Stimulated activated CD4-positive, alpha-beta T cell treated with anti-CD3 and anti-CD28 coated beads, Interleukin-1b, Interleukin-23, amount 100 ng/mL, for 24 hours (primary cell): ENCODE results near the gene ELAPOR2.
"Not testable (repeated sequence)": the region's sequence is repeated elsewhere in the genome, so short reads cannot be mapped to it uniquely, and the experiment has no call there.

Experiments
- DNase-seq, 4 experiments: peaks; one replicate each; pipeline ENCODE4 v3.0.0-alpha.2; 2020; ENCODE audit warnings: low read depth in 4 of 4, low spot score in 1 of 4

ELAPOR2 gene

GRCh38 chr7:87059525-87060287, at the start of gene ELAPOR2:
ELAPOR2 (minus strand) TSS chr7:87059654; CDS start chr7:87059513, 141 bp downstream.
- peak; percentile 28 to 73 (median 56) for DNase-seq

- DNase-seq = no peak
Observed at GRCh38 chr7:87107949-87108776, 48.7 kb upstream of the ELAPOR2 start.

GRCh38 chr7:87106974-87107612, 47.6 kb upstream of the ELAPOR2 start:
- DNase-seq = no peak

- no peak for DNase-seq
Observed at GRCh38 chr7:87105401-87105800, 45.9 kb upstream of the ELAPOR2 start.

- DNase-seq = no peak
Observed at GRCh38 chr7:87100326-87100725, 40.9 kb upstream of the ELAPOR2 start.

GRCh38 chr7:87097375-87097774, 37.9 kb upstream of the ELAPOR2 start:
- not testable (repeated sequence) for DNase-seq

- no peak for DNase-seq
Observed at GRCh38 chr7:87094322-87094721, 34.9 kb upstream of the ELAPOR2 start.

- DNase-seq = no peak
Observed at GRCh38 chr7:87092568-87093091, 33.2 kb upstream of the ELAPOR2 start.

- DNase-seq = no peak
Observed at GRCh38 chr7:87091487-87092066, 32.1 kb upstream of the ELAPOR2 start.

- DNase-seq = no peak
Observed at GRCh38 chr7:87083865-87084519, 24.5 kb upstream of the ELAPOR2 start.

GRCh38 chr7:87082675-87083074, 23.2 kb upstream of the ELAPOR2 start:
- DNase-seq = no peak

GRCh38 chr7:87075671-87076404, 16.4 kb upstream of the ELAPOR2 start:
- no peak for DNase-seq

- no peak for DNase-seq
Observed at GRCh38 chr7:87067788-87068187, 8.3 kb upstream of the ELAPOR2 start.

- DNase-seq = no peak
Observed at GRCh38 chr7:87060288-87060537, 759 bp upstream of the ELAPOR2 start.

GRCh38 chr7:87058744-87059524, 520 bp downstream of the ELAPOR2 start:
- peak in 1 of 4 experiments; percentile 5 for DNase-seq

GRCh38 chr7:87057210-87057609, 2.2 kb downstream of the ELAPOR2 start:
- no peak for DNase-seq

- no peak for DNase-seq
Observed at GRCh38 chr7:87056346-87056745, 3.1 kb downstream of the ELAPOR2 start.

- no peak for DNase-seq
Observed at GRCh38 chr7:87048839-87049238, 10.6 kb downstream of the ELAPOR2 start.

- DNase-seq = no peak
Observed at GRCh38 chr7:87046456-87046855, 13.0 kb downstream of the ELAPOR2 start.
